ENCODE measurements around the gene RIPOR2.

RIPOR2 gene

GRCh38 chr6:24926192-24926591, 9.6 kb downstream of the RIPOR2 start:
- TF ChIP-seq MYC (IDR thresholded peaks at IDR 0.05; ENCODE audit: low read depth, low read length), result no peak
- TF ChIP-seq, protein P1, sequence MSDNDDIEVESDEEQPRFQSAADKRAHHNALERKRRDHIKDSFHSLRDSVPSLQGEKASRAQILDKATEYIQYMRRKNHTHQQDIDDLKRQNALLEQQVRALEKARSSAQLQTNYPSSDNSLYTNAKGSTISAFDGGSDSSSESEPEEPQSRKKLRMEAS (IDR thresholded peaks at IDR 0.05; ENCODE audit: low read depth, low read length), result no peak
- no peak for TF ChIP-seq CTCF (IDR thresholded peaks at IDR 0.05; ENCODE audit: low read depth, low read length)
- no peak for TF ChIP-seq POLR2A (IDR thresholded peaks at IDR 0.05; ENCODE audit: extremely low read depth, insufficient read length)
- DNase-seq (ENCODE audit: low read depth), result no peak
- no peak overlapping the region for H3K4me3 ChIP-seq (ENCODE audit: low read depth, low read length)

DNA sequence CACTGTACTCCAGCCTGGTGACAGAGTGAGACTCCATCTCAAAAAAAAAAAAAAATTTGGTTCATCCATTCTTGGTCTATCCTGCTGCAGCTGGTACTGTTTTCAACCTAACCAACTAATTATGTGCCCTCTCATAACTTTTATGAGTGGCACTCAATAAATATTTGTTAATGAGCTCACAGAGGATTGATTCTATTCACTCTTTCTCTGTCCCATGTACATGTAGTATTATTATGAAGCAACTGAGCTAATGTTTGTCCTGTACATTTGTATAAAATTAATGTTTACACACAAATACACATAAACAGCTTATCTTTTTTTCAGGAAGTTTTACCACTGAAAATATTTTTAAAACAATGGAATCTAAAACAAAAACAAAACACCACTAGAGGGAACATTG, 10.1 kb downstream of the RIPOR2 start:
- no peak overlapping the region for H3K4me3 ChIP-seq (ENCODE audit: low read depth, low read length)
- TF ChIP-seq, protein P1 (IDR thresholded peaks at IDR 0.05; ENCODE audit: low read depth, low read length), result no peak
- no peak for TF ChIP-seq CTCF (IDR thresholded peaks at IDR 0.05; ENCODE audit: low read depth, low read length)
- TF ChIP-seq MYC (IDR thresholded peaks at IDR 0.05; ENCODE audit: low read depth, low read length), result no peak
- TF ChIP-seq POLR2A (IDR thresholded peaks at IDR 0.05; ENCODE audit: extremely low read depth, insufficient read length), result no peak
- no peak for DNase-seq (ENCODE audit: low read depth)

DNA sequence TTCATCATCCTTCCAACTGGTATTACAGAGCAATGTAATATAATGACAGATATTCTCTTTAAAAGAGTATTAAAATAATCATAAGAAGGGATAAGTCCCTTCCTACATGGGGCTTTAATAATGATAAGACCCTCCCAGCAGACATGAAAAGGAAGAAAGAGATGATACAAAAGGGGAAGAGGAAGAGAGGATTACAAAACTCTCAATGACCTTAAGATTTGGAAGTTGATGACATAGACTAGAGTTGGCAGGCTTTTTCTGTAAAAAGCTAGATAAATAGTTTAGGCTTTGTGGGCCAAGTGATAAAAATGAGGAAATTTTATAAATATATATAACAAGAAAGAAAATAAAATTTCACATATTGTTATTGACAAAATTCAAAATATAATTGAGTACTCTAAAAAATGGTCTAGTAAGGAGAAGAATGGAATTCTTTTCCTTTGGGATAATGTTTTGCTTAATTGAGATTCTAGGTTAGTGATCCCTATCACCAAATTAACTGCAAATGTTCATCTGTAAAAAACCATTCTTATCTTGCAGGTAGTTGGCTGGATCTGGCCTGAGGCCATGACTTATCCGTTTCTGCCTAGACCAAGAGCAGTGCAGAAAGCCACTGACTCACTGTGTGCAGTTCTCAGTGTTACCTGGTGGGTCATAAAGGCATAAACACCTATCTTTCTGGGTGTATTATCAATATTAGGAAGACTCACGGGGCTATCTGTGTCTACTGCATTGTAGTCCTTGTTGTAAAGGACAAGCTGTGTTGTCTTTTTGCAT, 11.0 kb downstream of the RIPOR2 start:
- no peak overlapping the region for H3K4me3 ChIP-seq (ENCODE audit: low read depth, low read length)
- no peak for DNase-seq (ENCODE audit: low read depth)
- TF ChIP-seq, protein P1 (IDR thresholded peaks at IDR 0.05; ENCODE audit: low read depth, low read length), result no peak
- no peak for TF ChIP-seq CTCF (IDR thresholded peaks at IDR 0.05; ENCODE audit: low read depth, low read length)
- no peak for TF ChIP-seq MYC (IDR thresholded peaks at IDR 0.05; ENCODE audit: low read depth, low read length)
- TF ChIP-seq POLR2A (IDR thresholded peaks at IDR 0.05; ENCODE audit: extremely low read depth, insufficient read length), result no peak

- DNase-seq (ENCODE audit: low read depth), result no peak
- no peak overlapping the region for H3K4me3 ChIP-seq (ENCODE audit: low read depth, low read length)
- TF ChIP-seq, protein P1 (IDR thresholded peaks at IDR 0.05; ENCODE audit: low read depth, low read length), result no peak
- TF ChIP-seq MYC (IDR thresholded peaks at IDR 0.05; ENCODE audit: low read depth, low read length) (no peak), POLR2A (IDR thresholded peaks at IDR 0.05; ENCODE audit: extremely low read depth, insufficient read length) (no peak), CTCF (IDR thresholded peaks at IDR 0.05; ENCODE audit: low read depth, low read length) (no peak)
These were observed 11.8 kb downstream of the RIPOR2 start for GRCh38 chr6:24923885-24924401.

- no peak for DNase-seq (ENCODE audit: low read depth)
- TF ChIP-seq MYC (IDR thresholded peaks at IDR 0.05; ENCODE audit: low read depth, low read length), result no peak
- H3K4me3 ChIP-seq (ENCODE audit: low read depth, low read length), result no peak overlapping the region
These were observed 12.9 kb downstream of the RIPOR2 start for GRCh38 chr6:24922814-24923213.

GRCh38 chr6:24922170-24922569, 13.6 kb downstream of the RIPOR2 start:
- DNase-seq (ENCODE audit: low read depth), result no peak
- H3K4me3 ChIP-seq (ENCODE audit: low read depth, low read length), result no peak overlapping the region
- TF ChIP-seq, protein P1 (IDR thresholded peaks at IDR 0.05; ENCODE audit: low read depth, low read length), result no peak
- no peak for TF ChIP-seq MYC (IDR thresholded peaks at IDR 0.05; ENCODE audit: low read depth, low read length)
- TF ChIP-seq POLR2A (IDR thresholded peaks at IDR 0.05; ENCODE audit: extremely low read depth, insufficient read length), result no peak
- no peak for TF ChIP-seq CTCF (IDR thresholded peaks at IDR 0.05; ENCODE audit: low read depth, low read length)
